D721Med (cell line): ENCODE data around the gene ADARB2.

Experiments
- DNase-seq: peaks from one replicate; pipeline ENCODE4 v3.0.0; 2011; ENCODE audit warnings: low spot score; ENCODE audit not compliant: insufficient read length
- FAIRE-seq: peaks from 2 replicates; lab custom pipeline; 2011; peaks lifted over from hg19 to GRCh38; lab: Jason Lieb, UNC
- CTCF ChIP-seq: IDR thresholded peaks from 2 replicates; pipeline ENCODE4 v1.5.1; 2012; ENCODE audit warnings: mild to moderate bottlenecking, control low read depth; ENCODE audit not compliant: insufficient read depth; ENCODE audit errors: missing control alignments

ADARB2 gene

GRCh38 chr10:1403508-1404322 lies 333.6 kb downstream of the ADARB2 start:
- TF ChIP-seq CTCF = no peak
- DNase-seq (no peak), FAIRE-seq (no peak)

- no peak for DNase-seq
- no peak for FAIRE-seq
- no peak for TF ChIP-seq CTCF
Observed at GRCh38 chr10:1402816-1403507, 334.4 kb downstream of the ADARB2 start.

- FAIRE-seq (no peak), DNase-seq (no peak)
Observed at GRCh38 chr10:1402016-1402770, 335.1 kb downstream of the ADARB2 start.

GRCh38 chr10:1401071-1401965 lies 336.0 kb downstream of the ADARB2 start:
- DNase-seq (no peak), FAIRE-seq (no peak)
- TF ChIP-seq CTCF = no peak

More at GRCh38 chr10:1402016-1402770, 335.1 kb downstream of the ADARB2 start:
- no peak for TF ChIP-seq CTCF

- FAIRE-seq (no peak), DNase-seq (no peak)
Observed at GRCh38 chr10:1400101-1401070, 336.9 kb downstream of the ADARB2 start.

More at GRCh38 chr10:1400101-1401070, 336.9 kb downstream of the ADARB2 start:
- no peak for TF ChIP-seq CTCF
